GM12864 (cell line): ENCODE results near the gene NF1.
"Not testable (repeated sequence)": the region's sequence is repeated elsewhere in the genome, so short reads cannot be mapped to it uniquely, and the experiment has no call there.

ENCODE experiments used
- DNase-seq: peaks from one replicate; pipeline ENCODE4 v3.0.0-alpha.2; 2011; ENCODE audit warnings: low read depth
- H3K4me3 ChIP-seq: 2 replicates; pipeline ENCODE4 v1.5.1; 2011; ENCODE audit warnings: mild to moderate bottlenecking, low read depth, low read length, control low read depth
- TF ChIP-seq, protein P1 (sequence below): IDR thresholded peaks from 2 replicates; pipeline ENCODE4 v1.5.1; 2011; ENCODE audit warnings: low read depth, mild to moderate bottlenecking, moderate library complexity, low read length, control low read depth, inconsistent platforms; ENCODE audit errors: missing control alignments

NF1 gene

DNA sequence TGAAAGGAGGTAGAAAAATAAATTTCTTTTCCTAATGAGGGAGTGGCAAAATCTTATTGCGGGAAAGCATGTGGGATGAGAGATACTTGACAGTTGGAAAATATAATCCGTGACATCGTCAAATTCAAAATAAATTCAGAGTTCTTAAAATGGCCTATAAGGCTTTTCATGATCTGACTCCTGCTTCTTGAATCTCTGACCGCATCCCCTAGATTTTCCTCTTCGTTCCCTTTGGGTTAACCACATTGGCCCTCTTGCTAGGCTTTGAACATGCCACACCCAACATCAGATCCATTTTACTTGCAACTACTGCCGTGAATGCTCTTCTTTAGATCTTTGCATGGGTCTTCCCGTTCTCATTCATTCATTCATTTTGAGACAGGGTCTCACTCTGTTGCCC, 50.1 kb downstream of the NF1 start:
- no peak for DNase-seq
- TF ChIP-seq, protein P1, sequence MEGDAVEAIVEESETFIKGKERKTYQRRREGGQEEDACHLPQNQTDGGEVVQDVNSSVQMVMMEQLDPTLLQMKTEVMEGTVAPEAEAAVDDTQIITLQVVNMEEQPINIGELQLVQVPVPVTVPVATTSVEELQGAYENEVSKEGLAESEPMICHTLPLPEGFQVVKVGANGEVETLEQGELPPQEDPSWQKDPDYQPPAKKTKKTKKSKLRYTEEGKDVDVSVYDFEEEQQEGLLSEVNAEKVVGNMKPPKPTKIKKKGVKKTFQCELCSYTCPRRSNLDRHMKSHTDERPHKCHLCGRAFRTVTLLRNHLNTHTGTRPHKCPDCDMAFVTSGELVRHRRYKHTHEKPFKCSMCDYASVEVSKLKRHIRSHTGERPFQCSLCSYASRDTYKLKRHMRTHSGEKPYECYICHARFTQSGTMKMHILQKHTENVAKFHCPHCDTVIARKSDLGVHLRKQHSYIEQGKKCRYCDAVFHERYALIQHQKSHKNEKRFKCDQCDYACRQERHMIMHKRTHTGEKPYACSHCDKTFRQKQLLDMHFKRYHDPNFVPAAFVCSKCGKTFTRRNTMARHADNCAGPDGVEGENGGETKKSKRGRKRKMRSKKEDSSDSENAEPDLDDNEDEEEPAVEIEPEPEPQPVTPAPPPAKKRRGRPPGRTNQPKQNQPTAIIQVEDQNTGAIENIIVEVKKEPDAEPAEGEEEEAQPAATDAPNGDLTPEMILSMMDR: no peak
- H3K4me3 ChIP-seq: no peak overlapping the region

GRCh38 chr17:31147507-31148202, 52.9 kb downstream of the NF1 start:
- DNase-seq: no peak
- H3K4me3 ChIP-seq: no peak overlapping the region
- TF ChIP-seq, protein P1: no peak

DNA sequence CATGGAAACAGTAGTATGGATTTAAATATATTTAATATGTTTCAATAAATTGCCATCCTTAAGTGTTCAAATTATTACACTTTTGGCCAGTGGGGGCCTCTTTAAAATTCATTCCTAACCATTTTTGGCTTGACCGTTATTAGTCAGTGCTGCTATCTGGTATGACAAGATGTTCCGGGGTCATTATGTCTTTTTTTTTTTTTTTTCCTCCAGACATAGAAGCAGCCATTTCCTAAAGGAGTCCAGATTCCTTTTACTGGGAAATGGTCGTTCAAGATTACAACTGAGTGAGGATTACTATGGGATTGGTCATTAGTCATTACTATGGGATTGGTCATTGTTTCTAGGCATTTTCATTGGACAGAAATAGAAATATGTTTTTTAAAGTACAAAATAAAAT, 53.4 kb downstream of the NF1 start:
- TF ChIP-seq, protein P1: no peak
- no peak for DNase-seq
- no peak overlapping the region for H3K4me3 ChIP-seq

GRCh38 chr17:31152271-31152670, 57.5 kb downstream of the NF1 start:
- TF ChIP-seq, protein P1: no peak
- H3K4me3 ChIP-seq: no peak overlapping the region
- no peak for DNase-seq

- H3K4me3 ChIP-seq: no peak overlapping the region
- TF ChIP-seq, protein P1: no peak
- DNase-seq: no peak
Measured at GRCh38 chr17:31155208-31155810, 60.5 kb downstream of the NF1 start.

DNA sequence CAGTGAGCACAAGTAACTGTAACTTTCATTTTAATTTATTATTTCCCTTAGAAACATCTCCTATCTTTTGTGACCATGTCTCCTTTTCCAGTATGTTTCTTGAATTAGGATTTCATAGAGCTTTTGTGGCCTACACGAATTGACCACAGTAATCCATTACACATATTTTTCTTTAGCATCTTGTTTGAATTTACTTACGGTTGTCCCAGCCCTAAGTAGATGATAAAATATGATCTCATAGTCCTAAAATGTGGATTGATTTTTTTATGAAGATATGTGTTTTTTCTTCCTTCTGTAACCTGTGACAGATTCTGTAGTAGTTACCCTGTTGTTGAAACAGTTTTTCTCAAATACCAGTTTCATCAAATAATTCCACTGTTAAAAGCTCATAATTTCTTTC, 61.5 kb downstream of the NF1 start:
- DNase-seq: no peak
- TF ChIP-seq, protein P1: no peak
- no peak overlapping the region for H3K4me3 ChIP-seq

DNA sequence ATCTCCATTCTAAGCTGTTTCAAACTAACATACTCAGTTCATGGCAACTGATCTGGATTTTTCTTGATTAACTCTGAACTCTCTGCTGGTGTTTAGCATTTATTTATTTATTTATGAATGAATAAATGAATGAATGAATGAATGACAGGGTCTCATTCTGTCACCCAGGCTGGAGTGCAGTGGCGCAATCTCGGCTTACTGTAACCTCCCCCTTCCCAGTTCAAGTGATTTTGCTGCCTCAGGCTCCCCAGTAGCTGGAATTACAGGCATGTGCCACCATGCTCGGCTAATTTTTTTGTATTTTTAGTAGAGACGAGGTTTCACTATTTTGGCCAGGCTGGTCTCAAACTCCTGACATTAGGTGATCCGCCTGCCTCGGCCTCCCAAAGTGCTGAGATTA, 62.1 kb downstream of the NF1 start:
- H3K4me3 ChIP-seq, DNase-seq: not testable (repeated sequence)
